Panc1 (cell line): ENCODE measurements around the gene COL6A2. TPM values are rescaled to one million over a fixed set of nuclear protein-coding genes. Genes with fewer than 3 reads are reported as not detected.
"Not testable (repeated sequence)": the region's sequence is repeated elsewhere in the genome, so short reads cannot be mapped to it uniquely, and the experiment has no call there.

Source experiments
- ATAC-seq: fragments of 200-7000 bp; cut with Tn5 transposase; 2 replicates; pipeline ENCODE4 v1.9.1; 2020; ENCODE audit warnings: mild to moderate bottlenecking, moderate library complexity
- BruUV-seq: library from RNA; stranded (reverse); fragments of 400-500 nt; replicated peaks from 2 replicates; lab custom pipeline; 2021; lab: Mats Ljungman, UMichigan
- CTCF ChIA-PET: fragments of 300-600 bp; sonication (Branson Sonifier 250); formaldehyde crosslinking; loops from one replicate; lab custom pipeline; 2022; ENCODE audit warnings: antibody characterized with exemption; lab: Charles Lee
- POLR2A ChIA-PET: fragments of 300-600 bp; sonication (Branson Sonifier 250); formaldehyde crosslinking; loops from one replicate; lab custom pipeline; 2022; ENCODE audit warnings: antibody characterized with exemption; lab: Charles Lee
- DNase-seq: peaks from one replicate; pipeline ENCODE4 v3.0.0-alpha.2; 2010; ENCODE audit warnings: low read depth, low spot score
- H3K27ac ChIP-seq: 2 replicates; pipeline ENCODE4 v1.5.1; 2011; ENCODE audit warnings: mild to moderate bottlenecking, low read length, inconsistent platforms
- H3K27me3 ChIP-seq: fragments of 200-500 bp; sonication (Bioruptor generic); 2 replicates; pipeline ENCODE4 v1.6.0; 2014; ENCODE audit warnings: low read length, inconsistent platforms; ENCODE audit not compliant: control insufficient read depth, insufficient read depth
- H3K36me3 ChIP-seq: fragments of 200-500 bp; sonication (Bioruptor generic); 2 replicates; pipeline ENCODE4 v1.5.1; 2014; ENCODE audit warnings: inconsistent platforms, mild to moderate bottlenecking, low read length, moderate library complexity; ENCODE audit not compliant: control insufficient read depth, insufficient read depth
- H3K4me1 ChIP-seq: 2 replicates; pipeline ENCODE4 v1.5.1; 2011; ENCODE audit warnings: inconsistent platforms, mild to moderate bottlenecking, low read length, moderate library complexity; ENCODE audit not compliant: control insufficient read depth, insufficient read depth
- H3K4me3 ChIP-seq, 2 experiments: 2 replicates each; pipeline ENCODE4 v1.5.1; 2011 to 2012; ENCODE audit warnings: low read depth in 2 of 2, low read length in 2 of 2, mild to moderate bottlenecking in 2 of 2, inconsistent platforms in 1 of 2, moderate library complexity in 1 of 2
- H3K9me3 ChIP-seq: fragments of 200-500 bp; sonication (Bioruptor generic); 2 replicates; pipeline ENCODE4 v1.5.1; 2014; ENCODE audit warnings: low read depth, mild to moderate bottlenecking, inconsistent platforms, low read length, moderate library complexity; ENCODE audit not compliant: control insufficient read depth, insufficient read depth
- CTCF ChIP-seq: fragments of 450-650 bp; IDR thresholded peaks from 2 replicates; pipeline ENCODE4 v1.5.1; 2017; ENCODE audit warnings: mild to moderate bottlenecking
- POLR2AphosphoS5 ChIP-seq: IDR thresholded peaks from 2 replicates; pipeline ENCODE4 v1.6.1; 2012; ENCODE audit warnings: mild to moderate bottlenecking, low read depth, low read length, moderate library complexity
- REST ChIP-seq, 2 experiments: IDR thresholded peaks; 2 replicates each; pipeline ENCODE4 v1.6.1; 2011 to 2012; ENCODE audit warnings: low read depth in 2 of 2, control low read depth in 1 of 2, low read length in 1 of 2, mild to moderate bottlenecking in 1 of 2, moderate library complexity in 1 of 2; ENCODE audit not compliant: insufficient read depth in 1 of 2
- SIN3A ChIP-seq: IDR thresholded peaks from 2 replicates; pipeline ENCODE4 v1.6.1; 2012; ENCODE audit warnings: low read depth, mild to moderate bottlenecking, low read length, moderate library complexity, borderline replicate concordance; ENCODE audit not compliant: insufficient read depth
- TCF7L2 ChIP-seq: IDR thresholded peaks from 2 replicates; pipeline ENCODE4 v1.6.1; 2011; ENCODE audit warnings: mild to moderate bottlenecking, low read depth, low read length, inconsistent platforms
- in situ Hi-C: cut with HindIII; loops from 2 replicates; pipeline ENCODE4 v1.10.0; 2016; ENCODE audit warnings: low sequenced_read_pairs, low pct_unique_long_range_greater_than_20kb
- intact Hi-C: fragments of 100-400 bp; cut with micrococcal nuclease; formaldehyde crosslinking; loops from one replicate; pipeline ENCODE4 v1.10.0; 2022; ENCODE audit not compliant: unreplicated experiment
- total RNA-seq: library from RNA; stranded (reverse); gene quantifications from one replicate; pipeline ENCODE4 v1.2.1, GENCODE V29; 2021; ENCODE audit not compliant: unreplicated experiment

The COL6A2 gene
- total RNA-seq, 1 experiment from 2014 or later: 29.9 TPM

GRCh38 chr21:46059195-46059594 lies 38.7 kb upstream of the COL6A2 start:
- TF ChIP-seq REST (IDR thresholded peaks at IDR 0.05; ENCODE audit: insufficient read depth in 1 of 2, low read depth in 2 of 2, low read length in 1 of 2) (no peak), POLR2AphosphoS5 (no peak), SIN3A (no peak), CTCF (no peak), TCF7L2 (no peak)
- in situ Hi-C loops: no loop called here
- Histone ChIP-seq H3K4me3 (no peak overlapping the region), H3K27ac (no peak overlapping the region), H3K36me3 (no peaks in the 10 kb centered on the region), H3K27me3 (no peaks in the 10 kb centered on the region), H3K4me1 (no peaks in the 10 kb centered on the region), H3K9me3 (no peaks in the 10 kb centered on the region)
- POLR2A ChIA-PET: no interaction called here
- intact Hi-C loops: no loop called here
- no peak for DNase-seq
- CTCF ChIA-PET: no interaction called here
- no TSS peak for BruUV-seq
- ATAC-seq: no peak

GRCh38 chr21:46059711-46060455 lies 38.0 kb upstream of the COL6A2 start:
- POLR2A ChIA-PET, CTCF ChIA-PET, H3K9me3 ChIP-seq, intact Hi-C loops, H3K4me1 ChIP-seq, BruUV-seq, H3K4me3 ChIP-seq, H3K27ac ChIP-seq, H3K36me3 ChIP-seq, H3K27me3 ChIP-seq, ATAC-seq, in situ Hi-C loops, DNase-seq: not testable (repeated sequence)

GRCh38 chr21:46060596-46061061 lies 37.3 kb upstream of the COL6A2 start:
- CTCF ChIA-PET: no interaction called here
- POLR2A ChIA-PET: no interaction called here
- BruUV-seq: no TSS peak
- H3K4me1 ChIP-seq: no peaks in the 10 kb centered on the region
- no peaks in the 10 kb centered on the region for H3K27me3 ChIP-seq
- no peak for TF ChIP-seq REST (IDR thresholded peaks at IDR 0.05; ENCODE audit: insufficient read depth in 1 of 2, low read depth in 2 of 2, low read length in 1 of 2)
- TF ChIP-seq TCF7L2: no peak
- no peak for TF ChIP-seq SIN3A
- no peak for TF ChIP-seq POLR2AphosphoS5
- TF ChIP-seq CTCF: no peak
- H3K4me3 ChIP-seq: no peak overlapping the region
- intact Hi-C loops (no loop called here), in situ Hi-C loops (no loop called here)
- H3K27ac ChIP-seq: no peak overlapping the region
- peak; percentile 55; the same call in 1 of the 2 replicates for ATAC-seq
- no peak for DNase-seq
- no peaks in the 10 kb centered on the region for H3K36me3 ChIP-seq
- no peaks in the 10 kb centered on the region for H3K9me3 ChIP-seq
